ENCODE measurements around the gene BRIP1. TPM values are rescaled to one million over a fixed set of nuclear protein-coding genes. Genes with fewer than 3 reads are reported as not detected.
"Not testable (repeated sequence)": the region's sequence is repeated elsewhere in the genome, so short reads cannot be mapped to it uniquely, and the experiment has no call there.

BRIP1 gene
- total RNA-seq, 2 experiments from 2014 or later, result 13.2 to 14.5 TPM

DNA sequence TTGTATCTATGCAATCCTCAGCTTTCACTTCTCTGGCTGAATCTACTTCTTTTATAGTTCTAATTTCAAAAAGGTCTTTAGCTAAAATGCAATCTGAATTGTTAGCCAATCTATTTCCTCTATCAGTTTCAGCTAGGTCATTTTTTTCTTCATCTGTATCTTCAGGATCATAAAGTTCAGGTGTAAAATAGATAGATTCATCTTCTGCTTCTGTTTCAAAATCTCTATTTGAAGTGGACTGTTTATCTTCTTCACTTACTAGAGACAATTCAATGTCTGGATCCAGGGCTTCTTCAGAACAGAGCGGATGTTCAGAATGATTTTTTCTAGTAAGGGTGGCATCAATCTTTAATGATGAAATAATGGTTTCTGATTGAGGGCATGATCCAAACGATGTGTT, 179.9 kb downstream of the BRIP1 start:
- DNase-seq (no peak), ATAC-seq (no peak)
- H3K9me3 Mint-ChIP-seq, result no peaks in the 10 kb centered on the region
- ChIA-PET POLR2A (interaction anchor here (0.6 kb wide), 1 partner anchor 748 kb away, joined by 3 read pairs; no protein-coding TSS in a partner anchor), CTCF (no interaction called here)
- H3K27ac Mint-ChIP-seq, result no peak overlapping the region
- intact Hi-C loops (cut with micrococcal nuclease), result no loop called here
- TF ChIP-seq, protein P1, sequence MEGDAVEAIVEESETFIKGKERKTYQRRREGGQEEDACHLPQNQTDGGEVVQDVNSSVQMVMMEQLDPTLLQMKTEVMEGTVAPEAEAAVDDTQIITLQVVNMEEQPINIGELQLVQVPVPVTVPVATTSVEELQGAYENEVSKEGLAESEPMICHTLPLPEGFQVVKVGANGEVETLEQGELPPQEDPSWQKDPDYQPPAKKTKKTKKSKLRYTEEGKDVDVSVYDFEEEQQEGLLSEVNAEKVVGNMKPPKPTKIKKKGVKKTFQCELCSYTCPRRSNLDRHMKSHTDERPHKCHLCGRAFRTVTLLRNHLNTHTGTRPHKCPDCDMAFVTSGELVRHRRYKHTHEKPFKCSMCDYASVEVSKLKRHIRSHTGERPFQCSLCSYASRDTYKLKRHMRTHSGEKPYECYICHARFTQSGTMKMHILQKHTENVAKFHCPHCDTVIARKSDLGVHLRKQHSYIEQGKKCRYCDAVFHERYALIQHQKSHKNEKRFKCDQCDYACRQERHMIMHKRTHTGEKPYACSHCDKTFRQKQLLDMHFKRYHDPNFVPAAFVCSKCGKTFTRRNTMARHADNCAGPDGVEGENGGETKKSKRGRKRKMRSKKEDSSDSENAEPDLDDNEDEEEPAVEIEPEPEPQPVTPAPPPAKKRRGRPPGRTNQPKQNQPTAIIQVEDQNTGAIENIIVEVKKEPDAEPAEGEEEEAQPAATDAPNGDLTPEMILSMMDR (IDR thresholded peaks at IDR 0.05), result no peak
- no peak overlapping the region for H3K4me3 Mint-ChIP-seq
- H3K27me3 Mint-ChIP-seq, result no peaks in the 10 kb centered on the region
- H3K4me1 Mint-ChIP-seq (ENCODE audit: low read depth), result no peaks in the 10 kb centered on the region
- H3K36me3 Mint-ChIP-seq (ENCODE audit: low read depth), result peaks cover 14% of the 10 kb centered on the region

DNA sequence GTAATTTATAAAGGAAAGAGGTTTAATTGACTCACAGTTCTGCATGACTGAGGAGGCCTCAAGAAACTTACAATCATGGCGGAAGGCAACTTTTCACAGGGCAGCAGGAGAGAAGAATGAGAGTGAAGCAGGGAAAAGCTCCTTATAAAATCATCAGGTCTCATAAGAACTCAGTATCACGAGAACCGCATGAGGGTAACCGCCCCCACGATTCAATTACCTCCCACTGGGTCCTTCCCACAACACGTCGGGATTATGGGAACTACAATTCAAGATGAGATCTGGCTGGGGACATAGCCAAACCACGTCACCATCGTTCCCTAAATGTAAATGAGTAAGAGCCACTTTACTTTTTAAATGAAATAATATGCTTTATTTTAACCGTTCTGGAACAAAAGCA, 182.4 kb downstream of the BRIP1 start:
- H3K4me1 Mint-ChIP-seq (ENCODE audit: low read depth), result no peaks in the 10 kb centered on the region
- peaks cover 2% of the 10 kb centered on the region for H3K9me3 Mint-ChIP-seq
- H3K36me3 Mint-ChIP-seq (ENCODE audit: low read depth), result peaks cover 5% of the 10 kb centered on the region
- TF ChIP-seq, protein P1 (IDR thresholded peaks at IDR 0.05), result no peak
- H3K4me3 Mint-ChIP-seq, result no peak overlapping the region
- ChIA-PET POLR2A (no interaction called here), CTCF (no interaction called here)
- intact Hi-C loops (cut with micrococcal nuclease), result no loop called here
- H3K27me3 Mint-ChIP-seq, result no peaks in the 10 kb centered on the region
- no peak overlapping the region for H3K27ac Mint-ChIP-seq
- DNase-seq, result no peak
- ATAC-seq, result no peak

- DNase-seq (no peak), ATAC-seq (no peak)
- Mint-ChIP-seq H3K36me3 (ENCODE audit: low read depth) (peaks cover 1% of the 10 kb centered on the region), H3K27me3 (peaks cover 2% of the 10 kb centered on the region), H3K4me3 (no peak overlapping the region), H3K27ac (no peak overlapping the region), H3K4me1 (ENCODE audit: low read depth) (no peaks in the 10 kb centered on the region), H3K9me3 (peaks cover 2% of the 10 kb centered on the region)
- POLR2A ChIA-PET, result interaction anchor here (0.6 kb wide), 1 partner anchor 10 kb away, joined by 3 read pairs; no protein-coding TSS in a partner anchor
- CTCF ChIA-PET, result no interaction called here
- intact Hi-C loops (cut with micrococcal nuclease), result no loop called here
- TF ChIP-seq, protein P1 (IDR thresholded peaks at IDR 0.05), result no peak
Measured at GRCh38 chr17:61678339-61678738, 185.0 kb downstream of the BRIP1 start.

DNA sequence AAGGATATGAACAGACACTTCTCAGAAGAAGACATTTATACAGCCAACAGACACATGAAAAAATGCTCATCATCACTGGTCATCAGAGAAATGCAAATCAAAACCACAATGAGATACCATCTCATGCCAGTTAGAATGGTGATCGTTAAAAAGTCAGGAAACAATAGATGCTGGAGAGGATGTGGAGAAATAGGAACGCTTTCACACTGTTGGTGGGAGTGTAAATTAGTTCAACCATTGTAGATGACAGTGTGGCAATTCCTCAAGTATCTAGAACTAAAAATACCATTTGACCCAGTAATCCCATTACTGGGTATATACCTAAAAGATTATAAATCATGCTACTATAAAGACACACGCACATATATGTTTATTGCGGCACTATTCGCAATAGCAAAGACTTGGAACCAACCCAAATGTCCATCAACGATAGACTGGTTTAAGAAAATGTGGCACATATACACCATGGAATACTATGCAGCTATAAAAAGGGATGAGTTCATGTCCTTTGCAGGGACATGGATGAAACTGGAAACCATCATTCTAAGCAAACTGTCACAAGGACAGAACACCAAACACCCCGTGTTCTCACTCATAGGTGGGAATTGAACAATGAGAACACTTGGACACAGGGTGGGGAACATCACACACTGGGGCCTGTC, 186.0 kb downstream of the BRIP1 start:
- H3K4me1 Mint-ChIP-seq (ENCODE audit: low read depth); H3K27me3 Mint-ChIP-seq; CTCF ChIA-PET; H3K9me3 Mint-ChIP-seq; intact Hi-C loops (cut with micrococcal nuclease); H3K36me3 Mint-ChIP-seq (ENCODE audit: low read depth); POLR2A ChIA-PET; H3K27ac Mint-ChIP-seq; DNase-seq; H3K4me3 Mint-ChIP-seq; ATAC-seq: not testable (repeated sequence)

GRCh38 chr17:61676522-61676921, 186.8 kb downstream of the BRIP1 start:
- ATAC-seq; H3K27ac Mint-ChIP-seq; H3K4me1 Mint-ChIP-seq (ENCODE audit: low read depth); H3K36me3 Mint-ChIP-seq (ENCODE audit: low read depth); H3K27me3 Mint-ChIP-seq; DNase-seq; CTCF ChIA-PET; H3K9me3 Mint-ChIP-seq; POLR2A ChIA-PET; H3K4me3 Mint-ChIP-seq; intact Hi-C loops (cut with micrococcal nuclease): not testable (repeated sequence)

DNA sequence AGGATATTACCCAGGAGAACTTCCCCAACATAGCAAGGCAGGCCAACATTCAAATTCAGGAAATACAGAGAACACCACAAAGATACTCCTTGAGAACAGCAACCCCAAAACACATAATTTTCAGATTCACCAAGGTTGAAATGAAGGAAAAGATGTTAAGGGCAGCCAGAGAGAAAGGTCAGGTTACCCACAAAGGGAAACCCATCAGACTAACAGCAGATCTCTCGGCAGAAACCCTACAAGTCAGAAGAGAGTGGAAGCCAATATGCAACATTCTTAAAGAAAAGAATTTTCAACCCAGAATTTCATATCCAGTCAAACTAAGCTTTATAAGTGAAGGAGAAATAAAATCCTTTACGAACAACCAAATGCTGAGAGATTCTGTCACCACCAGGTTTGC, 188.7 kb downstream of the BRIP1 start:
- H3K27me3 Mint-ChIP-seq; intact Hi-C loops (cut with micrococcal nuclease); H3K9me3 Mint-ChIP-seq; H3K27ac Mint-ChIP-seq; POLR2A ChIA-PET; H3K4me1 Mint-ChIP-seq (ENCODE audit: low read depth); ATAC-seq; DNase-seq; CTCF ChIA-PET; H3K36me3 Mint-ChIP-seq (ENCODE audit: low read depth); H3K4me3 Mint-ChIP-seq: not testable (repeated sequence)

- CTCF ChIA-PET; H3K36me3 Mint-ChIP-seq (ENCODE audit: low read depth); H3K27me3 Mint-ChIP-seq; H3K4me3 Mint-ChIP-seq; H3K9me3 Mint-ChIP-seq; H3K27ac Mint-ChIP-seq; ATAC-seq; H3K4me1 Mint-ChIP-seq (ENCODE audit: low read depth); DNase-seq; intact Hi-C loops (cut with micrococcal nuclease): not testable (repeated sequence)
- POLR2A ChIA-PET, result interaction anchor here (0.6 kb wide), 1 partner anchor 15 kb away, joined by 3 read pairs; no protein-coding TSS in a partner anchor
Measured at GRCh38 chr17:61673019-61673897, 190.1 kb downstream of the BRIP1 start.

Data from activated CD8-positive, alpha-beta T cell treated with anti-CD3 and anti-CD28 coated beads for 36 hours (primary cell).